ENCODE measurements around the gene SECISBP2. TPM values are rescaled to one million over a fixed set of nuclear protein-coding genes. Genes with fewer than 3 reads are reported as not detected.

SECISBP2 gene
- total RNA-seq, 1 donor from 2014 or later, result 64.7 TPM

Small RNAs within 50 kb of the gene (microRNA-seq; reads per million reads assigned to microRNA genes)
- not detected for gene MIR3153

Other genes starting within 250 kb of the SECISBP2 start
- gene SHC3, start 139.7 kb upstream of the SECISBP2 start, total RNA-seq, result 5.3 TPM
- gene CKS2, start 7.3 kb upstream of the SECISBP2 start, total RNA-seq, result 4.6 TPM
- 35.8 TPM for gene SEMA4D, start 179.6 kb downstream of the SECISBP2 start, total RNA-seq

Data from sciatic nerve (tissue), 1 donor.